Mesodermal cell (in vitro differentiated cells): ENCODE data around the gene RPH3AL.
"Not testable (repeated sequence)": the region's sequence is repeated elsewhere in the genome, so short reads cannot be mapped to it uniquely, and the experiment has no call there.

ENCODE experiments used
- H3K27ac ChIP-seq: 2 replicates; pipeline ENCODE4 v1.7.0; 2013; ENCODE audit warnings: mild to moderate bottlenecking, low read depth, low read length, moderate library complexity; ENCODE audit not compliant: severe bottlenecking
- H3K36me3 ChIP-seq: 2 replicates; pipeline ENCODE4 v1.7.1; 2013; ENCODE audit warnings: mild to moderate bottlenecking, low read length, moderate library complexity; ENCODE audit not compliant: control insufficient read depth, insufficient read depth
- H3K4me1 ChIP-seq: one replicate; pipeline ENCODE4 v1.7.1; 2013; ENCODE audit warnings: mild to moderate bottlenecking, low read length; ENCODE audit not compliant: insufficient read depth, control insufficient read depth, poor library complexity, severe bottlenecking
- H3K4me3 ChIP-seq: 2 replicates; pipeline ENCODE4 v1.7.0; 2013; ENCODE audit warnings: low read length, control low read depth, mild to moderate bottlenecking; ENCODE audit not compliant: insufficient read depth, poor library complexity, severe bottlenecking; ENCODE audit errors: extremely low read depth
- H3K9me3 ChIP-seq: 2 replicates; pipeline ENCODE4 v1.7.1; 2013; ENCODE audit warnings: mild to moderate bottlenecking, low read length, moderate library complexity; ENCODE audit not compliant: control insufficient read depth
- WGBS, 2 experiments: methylation state at CpG; one replicate each; pipeline ENCODE4 v1.1.5; 2013; ENCODE audit warnings: missing lambda C conversion rate in 2 of 2; ENCODE audit not compliant: insufficient coverage in 2 of 2; 5-methylcytosine and 5-hydroxymethylcytosine counted together

Gene RPH3AL

GRCh38 chr17:231191-231965 is 121.2 kb downstream of the RPH3AL start:
- no peak overlapping the region for H3K4me3 ChIP-seq
- no peaks in the 10 kb centered on the region for H3K36me3 ChIP-seq
- H3K27ac ChIP-seq = no peak overlapping the region
- H3K4me1 ChIP-seq = peaks cover 16% of the 10 kb centered on the region
- 80 to 84% methylated on average over 14 to 16 of the region's 16 CpGs for WGBS, 2 experiments
- H3K9me3 ChIP-seq = no peaks in the 10 kb centered on the region

GRCh38 chr17:230395-230770 is 122.2 kb downstream of the RPH3AL start:
- H3K36me3 ChIP-seq = no peaks in the 10 kb centered on the region
- H3K4me3 ChIP-seq = no peak overlapping the region
- peaks cover 16% of the 10 kb centered on the region for H3K4me1 ChIP-seq
- 87 to 92% methylated on average over 7 of the region's 7 CpGs for WGBS, 2 experiments
- H3K27ac ChIP-seq = no peak overlapping the region
- H3K9me3 ChIP-seq = no peaks in the 10 kb centered on the region

DNA sequence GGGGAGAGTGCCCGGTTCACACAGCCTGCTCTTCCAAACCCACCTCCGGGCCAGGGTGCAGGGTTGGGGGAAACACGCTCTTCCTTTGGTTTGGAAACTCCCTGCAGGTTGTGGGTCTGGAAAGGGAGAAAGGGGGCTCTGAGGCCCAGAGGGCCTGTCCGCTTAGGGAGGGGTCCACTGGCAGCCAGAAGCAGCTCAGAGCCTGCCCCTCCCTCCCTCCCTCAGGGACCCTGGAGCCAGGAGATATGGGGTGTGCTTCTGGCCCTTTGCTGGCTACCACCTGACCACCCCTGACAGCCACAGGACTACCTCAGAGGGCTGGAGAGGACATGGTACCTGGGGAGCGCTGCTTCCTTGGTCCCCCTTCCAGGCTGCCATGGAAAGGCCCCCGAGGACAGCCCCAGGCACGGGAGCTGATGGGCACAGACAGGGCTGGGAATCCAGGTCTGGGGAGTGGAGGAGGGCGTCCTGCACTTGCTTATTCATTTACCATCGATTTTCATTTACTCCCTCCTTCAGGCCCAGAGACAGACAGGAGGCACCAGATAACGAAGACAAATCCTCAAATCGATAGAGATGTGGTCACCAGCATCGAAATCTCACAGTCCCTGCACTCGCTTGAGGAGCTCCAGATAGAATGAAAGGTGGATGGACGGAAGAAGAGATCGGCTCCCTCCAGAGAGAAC is 122.8 kb downstream of the RPH3AL start:
- WGBS, 2 experiments = 88 to 92% methylated on average over 10 of the region's 15 CpGs
- Histone ChIP-seq H3K27ac (no peak overlapping the region), H3K4me1 (peaks cover 16% of the 10 kb centered on the region), H3K36me3 (no peaks in the 10 kb centered on the region), H3K9me3 (no peaks in the 10 kb centered on the region), H3K4me3 (no peak overlapping the region)

DNA sequence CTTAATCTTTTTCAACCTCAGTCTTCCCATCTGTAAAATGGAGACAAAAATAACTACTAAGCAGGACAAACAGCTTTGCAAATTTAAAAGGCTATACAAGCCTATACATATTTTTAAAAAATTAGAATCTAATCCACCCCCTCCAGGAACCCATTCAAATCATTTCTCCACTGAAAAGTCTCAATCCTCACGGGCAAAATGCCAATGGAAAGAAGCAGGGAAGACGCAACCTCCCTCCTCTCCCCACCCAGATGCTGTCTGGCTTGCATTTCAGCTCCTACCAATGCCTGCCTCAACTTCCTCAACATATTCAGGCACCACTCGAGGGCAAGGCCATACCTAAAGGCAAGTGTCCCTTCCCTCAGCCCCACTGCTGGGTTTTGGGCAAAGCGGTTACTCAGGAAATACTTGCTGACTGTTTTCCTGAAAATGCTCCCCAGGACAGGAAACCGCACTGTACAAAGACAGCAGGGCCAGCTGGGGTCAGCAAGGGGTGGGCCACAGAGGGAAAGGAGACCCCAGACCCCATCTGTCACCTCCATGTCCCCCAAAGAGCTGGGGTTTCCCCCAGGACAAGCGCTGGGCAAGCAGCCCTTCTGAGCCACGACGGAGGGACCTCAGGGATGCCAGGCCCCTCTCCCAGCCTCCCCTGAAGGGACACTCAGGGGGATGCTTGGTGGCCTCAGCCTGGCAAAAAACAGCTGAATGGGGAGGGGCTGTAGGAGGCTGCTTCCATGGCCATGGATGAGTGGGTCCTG is 123.5 kb downstream of the RPH3AL start:
- Histone ChIP-seq H3K4me3 (no peak overlapping the region), H3K9me3 (no peaks in the 10 kb centered on the region), H3K36me3 (no peaks in the 10 kb centered on the region), H3K27ac (no peak overlapping the region), H3K4me1 (peaks cover 16% of the 10 kb centered on the region)
- 86 to 88% methylated on average over 5 to 8 of the region's 8 CpGs for WGBS, 2 experiments

DNA sequence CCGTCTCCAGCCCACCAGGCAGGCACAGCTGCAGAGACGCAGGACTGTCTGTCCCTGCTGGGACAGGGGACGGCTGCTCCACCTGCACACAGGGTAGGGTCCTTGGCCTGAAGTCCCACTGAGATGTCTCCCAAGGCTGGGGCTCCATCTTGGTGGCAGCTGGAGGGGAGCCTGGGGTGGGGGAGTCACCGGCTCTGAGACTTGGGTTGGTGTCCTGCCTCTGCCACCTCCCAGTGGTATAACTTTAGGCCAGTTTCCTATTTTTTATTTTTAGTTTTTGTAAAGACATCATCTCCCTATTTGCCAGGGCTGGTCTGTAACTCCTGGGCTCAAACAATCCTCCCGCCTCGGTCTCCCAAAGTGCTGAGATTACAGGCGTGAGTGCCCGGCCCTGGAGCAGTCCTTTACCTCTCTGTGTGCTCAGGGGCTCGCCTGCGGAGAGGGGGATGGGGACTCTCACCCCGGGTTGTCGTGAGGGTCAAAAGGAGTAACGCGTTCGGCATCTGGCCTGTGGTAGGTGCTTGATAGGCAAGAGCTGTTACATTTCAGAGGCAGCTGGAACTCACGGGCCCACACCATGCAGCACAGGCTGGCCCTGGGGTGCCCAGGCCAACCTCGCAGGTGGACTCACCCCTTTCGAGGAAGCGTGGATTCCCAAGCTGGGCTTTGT is 124.5 kb downstream of the RPH3AL start:
- H3K9me3 ChIP-seq = no peaks in the 10 kb centered on the region
- no peaks in the 10 kb centered on the region for H3K36me3 ChIP-seq
- H3K4me3 ChIP-seq = no peak overlapping the region
- no peak overlapping the region for H3K27ac ChIP-seq
- peaks cover 10% of the 10 kb centered on the region for H3K4me1 ChIP-seq
- WGBS, 2 experiments = 76 to 84% methylated on average over 13 to 18 of the region's 19 CpGs

- H3K4me3 ChIP-seq = no peak overlapping the region
- H3K9me3 ChIP-seq = no peaks in the 10 kb centered on the region
- H3K36me3 ChIP-seq = no peaks in the 10 kb centered on the region
- no peak overlapping the region for H3K27ac ChIP-seq
- 76% methylated on average over 10 to 14 of the region's 15 CpGs for WGBS, 2 experiments
- H3K4me1 ChIP-seq = peaks cover 7% of the 10 kb centered on the region
These were observed 125.3 kb downstream of the RPH3AL start for GRCh38 chr17:227078-227945.

DNA sequence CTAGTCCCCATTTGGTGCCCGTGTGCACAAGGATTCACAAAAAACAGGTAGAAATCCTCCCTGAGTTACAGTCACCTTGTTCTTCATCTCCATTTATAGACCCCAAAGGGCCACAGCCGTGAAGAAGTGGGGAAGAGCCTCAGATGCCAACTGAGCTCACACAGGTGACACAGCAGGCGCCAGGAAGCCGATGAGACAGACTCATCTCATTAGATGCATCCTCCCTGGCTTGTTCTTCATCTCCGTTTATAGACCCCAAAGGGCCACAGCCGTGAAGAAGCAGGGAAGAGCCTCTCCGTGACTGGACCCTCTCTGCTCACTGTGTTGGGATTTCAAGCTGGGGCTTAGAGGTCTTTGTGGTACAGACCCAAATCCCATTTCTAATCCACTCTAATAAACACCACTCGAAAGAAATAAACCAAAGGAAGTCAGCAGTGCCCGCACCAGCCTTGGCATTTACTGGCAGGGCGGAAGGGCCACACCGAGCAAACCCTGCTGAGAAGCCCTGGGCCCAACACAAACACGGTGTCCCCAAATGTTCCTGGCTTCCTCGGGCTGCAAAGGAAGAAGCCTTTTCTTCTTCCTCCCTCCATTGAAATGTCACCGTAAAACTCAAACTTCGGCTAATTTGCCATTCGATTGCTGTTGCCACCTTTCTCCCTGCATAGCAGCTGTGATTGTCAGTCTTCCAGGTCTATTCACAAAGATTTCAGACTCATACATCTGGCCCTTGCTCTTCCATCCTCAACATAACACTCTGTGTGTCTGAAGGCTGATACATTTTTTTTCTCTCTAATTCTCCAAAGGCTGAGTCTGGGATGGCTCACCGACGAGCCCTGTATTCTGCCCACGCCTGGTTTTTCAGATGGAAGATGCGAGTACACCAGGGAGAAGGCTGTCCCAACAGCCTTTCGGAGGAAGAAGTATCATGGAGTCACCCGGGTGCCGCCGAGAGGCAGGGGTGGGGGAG is 126.2 kb downstream of the RPH3AL start:
- Histone ChIP-seq H3K4me3 (no peak overlapping the region), H3K36me3 (no peaks in the 10 kb centered on the region), H3K9me3 (no peaks in the 10 kb centered on the region), H3K27ac (no peak overlapping the region), H3K4me1 (peaks cover 7% of the 10 kb centered on the region)
- WGBS, 2 experiments = 89 to 95% methylated on average over 21 of the region's 24 CpGs

DNA sequence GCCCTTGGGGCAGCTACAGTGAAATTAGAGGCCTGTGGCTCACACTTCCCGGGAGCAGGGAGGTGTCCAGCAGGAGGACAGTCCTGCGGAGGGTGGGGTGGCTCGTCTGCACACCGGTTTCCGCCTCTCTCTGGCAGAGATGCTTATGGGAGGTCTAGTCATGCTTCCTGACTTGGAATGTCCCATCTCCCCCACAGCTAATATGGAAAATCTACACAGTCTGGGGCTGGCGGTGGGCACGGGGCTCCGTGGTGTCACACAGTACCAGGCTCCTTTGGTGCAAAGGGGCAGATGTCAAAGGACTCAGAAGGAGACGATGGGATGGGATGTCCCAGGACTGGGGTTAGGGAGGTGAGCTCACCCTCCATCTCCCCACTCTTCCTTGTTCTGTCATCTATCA is 127.1 kb downstream of the RPH3AL start:
- H3K36me3 ChIP-seq = no peaks in the 10 kb centered on the region
- H3K9me3 ChIP-seq = no peaks in the 10 kb centered on the region
- 89 to 92% methylated on average over 6 to 7 of the region's 9 CpGs for WGBS, 2 experiments
- H3K27ac ChIP-seq = no peak overlapping the region
- no peak overlapping the region for H3K4me3 ChIP-seq
- peaks cover 7% of the 10 kb centered on the region for H3K4me1 ChIP-seq

GRCh38 chr17:224576-224975 is 128.0 kb downstream of the RPH3AL start:
- H3K4me1 ChIP-seq, H3K36me3 ChIP-seq, H3K4me3 ChIP-seq, H3K27ac ChIP-seq, H3K9me3 ChIP-seq: not testable (repeated sequence)
- 86% methylated on average over 1 of the region's 2 CpGs; no CpG with 5 or more reads in 1 of the 2 experiments for WGBS, 2 experiments
